Fibroblast of skin of right quadriceps (primary cell): ENCODE measurements around the gene MAGEA9.
A peak's percentile ranks its signal among the peaks of the same experiment; 100 is the strongest.
"Not testable (repeated sequence)": the region's sequence is repeated elsewhere in the genome, so short reads cannot be mapped to it uniquely, and the experiment has no call there.

Experiments
- DNase-seq: peaks from one replicate; pipeline ENCODE4 v3.0.0-alpha.2; 2013

The MAGEA9 gene

DNA sequence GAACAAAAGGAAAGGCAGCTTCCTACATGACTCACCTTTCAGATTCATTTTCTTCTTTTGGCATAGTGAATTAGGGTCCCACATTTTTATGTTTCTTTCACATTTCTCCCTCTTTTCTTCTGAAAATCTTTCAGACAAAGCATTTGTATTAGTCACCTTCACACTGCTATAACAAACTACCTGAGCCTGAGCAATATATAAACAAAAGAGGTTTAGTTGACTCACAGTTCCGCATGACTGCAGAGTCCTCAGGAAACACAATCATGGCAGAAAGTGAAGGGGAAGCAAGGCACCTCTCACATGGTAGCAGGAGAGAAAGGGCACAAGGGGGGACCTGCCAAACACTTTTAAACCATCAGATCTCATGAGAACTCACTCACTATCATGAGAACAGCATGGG, 36.9 kb downstream of the MAGEA9 start:
- no peak for DNase-seq

- no peak for DNase-seq
Observed at GRCh38 chrX:149819371-149819770, 37.6 kb downstream of the MAGEA9 start.

GRCh38 chrX:149825424-149825823, 43.7 kb downstream of the MAGEA9 start:
- DNase-seq = peak; percentile 3

GRCh38 chrX:149827254-149827653, 45.5 kb downstream of the MAGEA9 start:
- DNase-seq = no peak

DNA sequence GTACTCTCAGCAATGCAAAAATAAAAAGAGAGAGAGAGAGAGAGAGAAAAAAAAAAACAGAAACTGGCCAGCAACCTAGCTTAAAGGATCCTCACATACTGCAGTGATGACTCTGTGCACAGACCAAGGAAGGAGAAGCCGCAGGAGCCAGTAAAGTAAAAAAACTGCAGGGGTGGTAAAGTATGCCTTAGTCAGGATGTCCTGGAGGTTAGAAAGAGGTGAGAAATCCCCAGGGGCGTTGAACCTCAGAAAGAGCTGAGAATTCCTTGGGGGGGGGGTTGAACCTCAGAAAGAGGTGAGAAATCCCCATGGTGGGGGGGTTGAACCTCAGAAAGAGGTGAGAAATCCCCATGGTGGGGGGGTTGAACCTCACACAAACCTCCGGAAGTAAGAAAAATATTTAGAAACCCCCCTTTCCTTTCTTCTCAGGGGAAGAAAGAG, 48.0 kb downstream of the MAGEA9 start:
- DNase-seq = peak; percentile 73

DNA sequence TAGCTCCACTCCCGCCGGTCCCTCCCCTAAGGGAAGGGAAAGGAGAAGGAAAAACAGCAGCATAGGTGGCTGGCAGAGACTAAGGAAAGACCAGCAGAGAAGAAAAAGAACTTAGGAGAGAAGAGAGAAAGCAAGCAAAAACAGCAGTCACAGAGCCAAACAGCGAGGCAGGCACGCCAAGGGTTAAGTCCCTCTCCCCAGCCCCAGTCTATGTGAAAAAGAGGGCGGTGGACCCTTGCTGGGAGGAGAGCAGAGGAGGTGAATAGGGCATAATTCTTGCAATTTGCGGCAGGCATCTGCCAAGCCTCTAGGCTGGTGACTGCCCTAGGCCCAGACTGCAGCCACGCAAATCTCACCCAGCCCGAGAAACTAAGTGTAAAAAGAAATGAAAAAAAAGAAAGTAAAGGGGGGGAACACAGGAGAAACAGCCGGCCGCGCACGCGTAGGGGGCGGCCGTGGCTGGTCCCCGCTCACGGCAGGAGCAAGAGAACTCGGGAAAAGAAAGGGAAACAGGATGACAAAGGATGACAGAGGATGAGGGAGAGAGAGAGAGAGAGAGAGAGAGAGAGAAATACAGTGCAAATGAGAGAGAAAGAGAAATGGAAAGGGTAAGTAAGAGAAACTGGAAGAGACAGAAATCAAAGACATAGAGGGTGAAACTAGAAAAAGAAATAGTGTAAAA, 48.6 kb downstream of the MAGEA9 start:
- DNase-seq = peak; percentile 24

DNA sequence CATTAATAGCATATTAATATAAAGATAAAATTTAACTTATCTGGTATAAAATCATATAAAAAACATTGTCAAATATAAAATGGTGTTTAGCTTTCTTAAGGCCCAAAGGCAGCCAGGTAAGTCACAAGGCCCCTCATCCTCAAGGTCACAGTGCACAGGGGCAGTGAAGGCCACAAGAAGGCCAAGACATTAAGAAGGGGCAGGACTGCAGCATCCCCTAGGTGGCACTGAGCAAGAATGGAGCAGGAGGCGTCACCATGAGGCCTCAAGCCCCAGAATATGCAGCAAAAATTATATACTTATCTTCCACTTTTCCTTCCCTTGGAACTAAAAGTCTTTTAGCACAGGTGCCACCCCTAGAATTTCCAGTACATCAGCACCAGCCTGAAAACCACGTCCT, 49.7 kb downstream of the MAGEA9 start:
- no peak for DNase-seq

GRCh38 chrX:149836728-149837127, 55.0 kb downstream of the MAGEA9 start:
- not testable (repeated sequence) for DNase-seq

GRCh38 chrX:149837167-149837566, 55.4 kb downstream of the MAGEA9 start:
- no peak for DNase-seq
